GM23248 (cell line): ENCODE measurements around the gene NME2.

ENCODE experiments used
- EZH2 ChIP-seq: fragments of 200-600 bp; sonication (generic); IDR thresholded peaks from 2 replicates; pipeline ENCODE4 v1.6.1; 2018; ENCODE audit warnings: antibody characterized with exemption, mild to moderate bottlenecking; ENCODE audit not compliant: insufficient read depth, poor library complexity, severe bottlenecking
- EZH2phosphoT487 ChIP-seq: fragments of 200-600 bp; sonication (generic); IDR thresholded peaks from 2 replicates; pipeline ENCODE4 v1.6.1; 2018; ENCODE audit warnings: antibody characterized with exemption, moderate library complexity, mild to moderate bottlenecking, low read depth; ENCODE audit not compliant: insufficient read depth

GRCh38 chr17:51169340-51169739 lies 3.1 kb downstream of the NME2 start:
- TF ChIP-seq EZH2phosphoT487 (no peak), EZH2 (no peak)
